Measurements from ENCODE around the gene UNC13D.

UNC13D gene

DNA sequence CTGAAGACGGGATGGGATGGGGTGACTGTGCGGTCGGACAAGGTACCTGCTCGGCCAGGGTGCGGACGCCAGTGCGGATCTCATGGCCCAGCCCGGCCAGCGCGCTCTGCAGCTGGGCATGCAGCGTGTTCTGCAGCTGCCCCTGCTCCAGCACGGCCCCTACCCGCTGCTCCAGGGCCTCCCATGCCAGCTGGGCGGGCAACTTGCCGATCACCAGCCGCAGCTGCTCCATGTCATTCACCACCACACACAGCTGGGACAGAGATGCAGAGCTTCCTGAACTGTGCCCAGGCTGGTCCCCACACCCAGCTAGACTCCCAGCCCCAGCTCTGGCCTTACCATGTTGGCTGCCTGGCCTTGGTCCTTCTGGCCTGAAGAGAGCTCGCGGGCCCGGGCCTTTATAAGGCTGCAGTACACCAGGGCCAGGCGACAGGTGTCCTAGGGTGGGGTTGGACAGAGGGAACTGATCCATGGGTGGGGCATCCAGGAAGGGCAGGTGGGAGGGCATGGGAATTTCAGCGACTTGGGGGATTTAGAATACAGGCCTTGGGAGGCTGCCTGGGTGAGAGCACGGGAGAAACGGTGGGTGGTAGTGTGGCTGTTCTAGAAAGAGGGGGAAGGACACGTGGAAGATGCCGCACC, 9.8 kb downstream of the UNC13D start:
- DNase-seq (ENCODE audit: low read depth in 2 of 2), result no peak

- no peak for DNase-seq (ENCODE audit: low read depth in 2 of 2)
Measured at GRCh38 chr17:75832652-75833400, 11.4 kb downstream of the UNC13D start.

DNA sequence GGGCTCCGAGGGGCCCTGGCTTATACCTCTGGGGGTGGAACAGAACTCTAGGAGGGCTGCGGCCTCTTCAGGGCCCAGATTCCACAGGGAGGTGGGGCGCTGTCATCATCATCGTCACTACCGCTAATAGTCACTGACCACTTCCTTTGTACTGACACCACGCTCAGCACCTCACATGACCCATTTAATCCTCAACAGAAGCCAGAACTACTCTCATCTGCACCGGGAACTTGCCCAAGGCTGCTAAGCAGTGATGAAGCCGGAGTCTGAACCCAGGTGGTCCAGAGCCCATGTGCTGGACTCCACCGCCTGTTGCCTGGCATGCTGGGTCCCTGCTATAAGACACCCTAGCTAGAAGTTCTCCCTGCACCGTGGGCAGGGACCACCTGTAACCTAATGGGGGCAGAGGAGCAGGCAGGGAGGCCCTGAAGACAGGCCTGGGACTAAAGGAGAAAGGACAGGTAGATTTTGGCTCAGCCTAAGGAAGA, 12.0 kb downstream of the UNC13D start:
- peak in 1 of 2 donors; percentile 46 for DNase-seq (ENCODE audit: low read depth in 2 of 2)

DNA sequence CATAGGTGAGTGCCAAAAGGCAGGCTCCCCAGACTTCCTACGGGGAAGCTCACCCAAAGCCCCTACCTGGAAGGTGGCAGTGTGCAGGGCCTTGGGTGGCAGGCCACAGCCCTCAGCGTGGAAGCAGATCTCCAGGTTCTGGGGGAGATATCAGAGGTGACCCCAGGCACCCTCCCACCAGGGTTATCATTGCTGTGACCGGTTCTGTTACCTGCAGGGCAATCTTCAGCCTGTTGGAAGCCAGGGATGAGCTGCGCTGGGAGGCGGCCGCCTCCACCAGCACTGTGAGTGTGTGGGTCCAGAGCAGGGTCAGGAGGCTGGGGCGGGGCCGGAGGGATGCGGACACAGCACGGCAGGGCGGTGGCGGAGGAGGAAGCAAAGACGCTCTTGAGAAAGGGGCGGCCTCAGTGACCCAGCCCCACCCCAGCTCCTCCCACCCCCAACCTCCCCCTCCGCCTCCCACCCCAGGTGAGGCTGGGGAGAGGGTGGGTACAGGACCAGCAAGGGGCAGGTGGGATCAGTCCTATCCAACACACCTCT, 13.1 kb downstream of the UNC13D start:
- DNase-seq (ENCODE audit: low read depth in 2 of 2), result no peak

DNA sequence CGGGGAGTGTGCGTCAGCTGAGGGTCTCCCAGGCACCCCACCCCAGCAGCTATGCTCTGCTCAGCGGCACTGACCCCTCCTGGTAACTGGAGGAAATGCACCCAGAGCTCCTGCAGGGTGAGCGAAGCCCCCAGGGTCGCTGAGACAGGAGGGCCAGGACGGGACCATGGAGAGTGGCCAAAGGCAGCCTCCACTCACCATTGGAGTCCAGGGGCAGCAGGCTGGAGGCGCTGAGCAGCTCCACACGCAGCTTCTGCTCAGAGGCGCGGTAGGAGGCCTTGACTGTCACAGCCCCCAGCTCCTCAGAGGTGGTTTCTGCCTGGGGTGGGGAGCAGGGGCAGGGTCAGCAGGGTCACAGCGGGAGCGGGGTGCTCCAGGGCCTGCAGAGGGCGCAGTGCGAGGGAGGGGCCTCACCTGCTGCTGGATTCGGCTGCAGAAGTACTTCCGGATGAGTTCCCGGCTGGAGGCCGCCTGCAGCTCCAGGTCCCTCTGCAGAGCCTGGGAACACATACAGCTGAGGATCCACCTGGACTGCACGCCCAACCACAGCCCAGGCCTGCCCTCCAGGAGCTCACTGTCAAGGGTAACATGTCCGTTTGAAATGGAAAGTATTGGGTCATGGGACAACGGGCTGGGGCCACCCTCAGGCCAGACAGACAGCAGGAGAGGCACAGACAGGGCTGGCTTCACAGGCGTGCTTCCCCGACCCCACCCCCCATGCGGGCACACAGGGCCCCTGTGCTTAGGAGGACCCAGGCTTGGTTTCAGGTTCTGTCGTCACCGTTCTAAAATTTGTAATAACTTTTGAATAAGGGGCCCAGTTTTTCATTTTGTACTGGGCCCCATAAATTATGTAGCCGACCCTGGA, 13.8 kb downstream of the UNC13D start:
- DNase-seq (ENCODE audit: low read depth in 2 of 2), result no peak

- no peak for DNase-seq (ENCODE audit: low read depth in 2 of 2)
Measured at GRCh38 chr17:75829747-75830146, 14.5 kb downstream of the UNC13D start.

- no peak for DNase-seq (ENCODE audit: low read depth in 2 of 2)
Measured at GRCh38 chr17:75828741-75829140, 15.5 kb downstream of the UNC13D start.

- no peak for DNase-seq (ENCODE audit: low read depth in 2 of 2)
Measured at GRCh38 chr17:75828076-75828400, 16.2 kb downstream of the UNC13D start.

GRCh38 chr17:75827308-75828075, 16.7 kb downstream of the UNC13D start:
- peak in 1 of 2 donors; percentile 40 for DNase-seq (ENCODE audit: low read depth in 2 of 2)

DNA sequence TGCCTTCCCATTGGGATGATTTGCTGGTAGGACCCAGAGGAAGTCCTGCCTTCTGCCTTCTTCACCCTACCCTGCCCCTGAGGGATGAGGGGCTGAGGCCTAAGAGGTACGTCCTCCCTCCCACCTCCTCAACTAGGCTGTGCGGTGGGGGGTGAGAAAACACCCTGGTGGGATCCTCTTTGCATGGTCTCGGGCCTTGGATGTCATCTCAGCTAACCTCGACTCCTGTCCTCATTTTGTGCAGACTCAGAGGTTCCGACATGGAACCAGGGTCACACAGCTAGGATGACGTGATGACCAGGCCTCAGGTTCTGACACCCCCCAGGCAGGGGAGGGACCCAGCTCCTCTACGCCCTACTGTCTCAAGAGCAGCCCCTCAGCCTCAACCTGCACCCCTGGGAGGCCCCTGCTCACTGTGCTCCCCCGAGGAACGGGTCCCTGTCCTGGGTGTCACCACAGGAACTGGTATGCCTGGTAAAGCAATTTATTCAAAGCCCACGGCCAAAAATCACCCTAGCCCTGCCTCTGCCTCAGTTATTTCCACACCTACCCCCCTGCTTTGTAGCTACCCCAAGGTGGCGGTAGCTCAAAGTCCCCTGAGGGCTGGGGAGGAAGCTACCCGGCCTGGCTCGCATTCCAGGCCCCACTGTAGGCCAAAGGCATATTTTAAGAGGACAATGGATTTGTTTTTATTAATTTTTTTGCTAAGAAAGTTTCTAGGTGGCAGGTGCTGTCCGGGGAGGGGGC, 17.5 kb downstream of the UNC13D start:
- DNase-seq (ENCODE audit: low read depth in 2 of 2), result no peak

- DNase-seq (ENCODE audit: low read depth in 2 of 2), result no peak
Measured at GRCh38 chr17:75825748-75826370, 18.3 kb downstream of the UNC13D start.

DNA sequence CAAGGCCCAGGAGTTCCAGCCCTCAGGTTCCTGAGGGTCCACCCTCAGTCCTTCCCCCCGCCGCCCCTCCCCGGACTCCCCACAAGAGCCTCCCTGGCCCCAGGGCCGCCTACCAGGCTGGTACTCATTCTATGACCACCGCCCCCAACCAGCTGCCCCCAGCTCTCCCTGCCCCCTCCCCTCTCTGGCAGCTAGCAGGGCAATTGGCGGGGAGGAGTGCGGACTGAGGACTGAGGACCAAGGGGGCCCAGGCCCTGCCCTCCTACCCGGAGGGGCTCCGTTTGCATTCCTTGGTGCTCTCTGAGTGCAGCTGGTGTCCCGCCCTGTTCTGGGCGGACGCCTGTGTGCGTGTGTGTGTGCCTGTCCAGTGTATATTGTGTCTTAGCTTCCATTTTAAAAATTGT, 19.1 kb downstream of the UNC13D start:
- DNase-seq (ENCODE audit: low read depth in 2 of 2), result no peak

GRCh38 chr17:75824666-75825065, 19.5 kb downstream of the UNC13D start:
- DNase-seq (ENCODE audit: low read depth in 2 of 2), result no peak

- DNase-seq (ENCODE audit: low read depth in 2 of 2), result no peak
Measured at GRCh38 chr17:75824050-75824552, 20.1 kb downstream of the UNC13D start.

- DNase-seq (ENCODE audit: low read depth in 2 of 2), result no peak
Measured at GRCh38 chr17:75823257-75824041, 20.8 kb downstream of the UNC13D start.

DNA sequence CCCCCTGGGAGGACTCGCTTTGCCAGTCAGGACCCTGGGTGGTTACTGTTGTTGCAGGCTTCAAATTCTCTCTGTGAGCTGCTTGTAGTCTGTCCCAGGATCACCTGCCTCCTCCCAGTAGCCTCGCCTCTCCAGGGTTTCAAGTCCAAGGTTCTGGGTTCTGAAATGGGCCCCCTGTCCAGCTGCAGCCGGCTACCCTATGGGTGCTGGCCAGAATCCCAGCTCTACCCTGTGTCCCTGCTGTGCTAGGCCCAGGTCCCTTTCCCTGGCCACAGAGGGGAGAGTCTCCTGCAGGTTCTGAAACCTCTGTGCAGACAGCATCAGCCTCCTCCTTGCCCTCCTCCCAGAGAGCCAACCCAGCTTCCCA, 21.4 kb downstream of the UNC13D start:
- DNase-seq (ENCODE audit: low read depth in 2 of 2), result no peak

DNA sequence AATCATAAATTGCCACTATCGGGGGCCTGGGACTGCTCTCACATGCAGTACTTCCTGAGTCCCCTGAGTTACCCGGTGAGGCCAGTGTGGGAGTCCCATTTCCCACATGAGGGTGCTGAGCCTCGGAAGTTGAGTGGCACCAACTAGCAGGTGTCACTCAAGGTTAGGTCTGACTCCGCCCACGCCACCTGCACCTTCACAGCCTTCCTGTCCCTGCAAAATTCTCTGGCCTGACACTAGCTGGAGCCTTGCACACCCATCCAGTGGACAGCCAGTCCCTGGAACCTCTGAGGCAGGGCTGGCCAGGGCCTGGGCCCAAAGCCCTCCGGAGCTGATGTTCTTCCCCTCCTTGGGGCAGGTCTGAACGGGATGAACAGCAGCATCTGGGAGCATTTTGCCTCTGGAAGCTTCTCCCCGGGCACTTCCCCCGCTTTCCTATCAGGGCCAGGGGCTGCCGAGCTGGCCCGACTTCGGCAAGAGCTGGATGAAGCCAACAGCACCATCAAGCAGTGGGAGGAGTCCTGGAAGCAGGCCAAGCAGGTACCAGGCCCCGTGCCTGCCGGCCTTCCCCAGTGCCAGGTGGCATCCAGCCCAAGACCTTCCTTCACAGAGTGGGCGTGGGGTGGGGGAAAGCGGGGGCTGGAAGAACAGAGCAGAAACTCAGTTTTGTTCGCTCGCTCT, 21.9 kb downstream of the UNC13D start:
- DNase-seq (ENCODE audit: low read depth in 2 of 2), result no peak

DNA sequence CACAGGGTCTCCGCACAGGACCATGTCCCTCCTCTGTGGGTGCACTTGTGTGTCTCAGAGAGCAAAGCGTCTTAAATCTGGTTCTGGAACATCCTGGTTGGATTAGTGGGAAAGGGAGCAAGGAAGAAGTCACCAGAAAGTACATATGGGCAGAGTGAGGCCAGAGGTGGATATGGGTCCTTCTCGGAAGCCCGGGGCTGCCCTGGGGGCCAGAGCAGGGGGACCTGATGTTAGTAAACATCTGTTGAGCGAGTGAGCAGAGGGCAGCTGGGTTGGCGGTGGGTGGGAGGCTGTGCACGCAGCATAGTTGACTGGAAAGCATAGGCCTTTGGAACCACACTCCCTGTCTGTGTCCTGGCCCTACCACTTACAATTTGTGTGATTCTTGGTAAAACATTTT, 22.7 kb downstream of the UNC13D start:
- DNase-seq (ENCODE audit: low read depth in 2 of 2), result no peak
